ENCODE data around the gene SEPTIN12.
"Not testable (repeated sequence)": the region's sequence is repeated elsewhere in the genome, so short reads cannot be mapped to it uniquely, and the experiment has no call there.

SEPTIN12 gene

GRCh38 chr16:4802659-4803287 lies 14.6 kb upstream of the SEPTIN12 start:
- DNase-seq (ENCODE audit: low read depth): peak; percentile 84

GRCh38 chr16:4801962-4802658 lies 14.0 kb upstream of the SEPTIN12 start, which contains the start of gene ROGDI:
Gene ROGDI (minus strand): TSS chr16:4802633. CDS start chr16:4802571, 62 bp downstream.
- DNase-seq (ENCODE audit: low read depth): peak; percentile 12

GRCh38 chr16:4801051-4801961 lies 13.2 kb upstream of the SEPTIN12 start:
- no peak for DNase-seq (ENCODE audit: low read depth)

- DNase-seq (ENCODE audit: low read depth): no peak
Observed at GRCh38 chr16:4800290-4801041, 12.3 kb upstream of the SEPTIN12 start.

GRCh38 chr16:4799171-4799855 lies 11.2 kb upstream of the SEPTIN12 start:
- DNase-seq (ENCODE audit: low read depth): no peak

GRCh38 chr16:4798456-4798855 lies 10.3 kb upstream of the SEPTIN12 start:
- no peak for DNase-seq (ENCODE audit: low read depth)

- DNase-seq (ENCODE audit: low read depth): no peak
Observed at GRCh38 chr16:4797805-4798252, 9.7 kb upstream of the SEPTIN12 start.

- DNase-seq (ENCODE audit: low read depth): no peak
Observed at GRCh38 chr16:4796982-4797804, 9.0 kb upstream of the SEPTIN12 start.

- no peak for DNase-seq (ENCODE audit: low read depth)
Observed at GRCh38 chr16:4795828-4796572, 7.9 kb upstream of the SEPTIN12 start.

GRCh38 chr16:4795181-4795827 lies 7.2 kb upstream of the SEPTIN12 start, which contains the start of gene SMIM22:
Gene SMIM22 (plus strand): TSS chr16:4795369. CDS start chr16:4795735, 366 bp downstream.
- no peak for DNase-seq (ENCODE audit: low read depth)

- no peak for DNase-seq (ENCODE audit: low read depth)
Observed at GRCh38 chr16:4792951-4793513, 4.9 kb upstream of the SEPTIN12 start.

GRCh38 chr16:4790871-4791270 lies 2.7 kb upstream of the SEPTIN12 start:
- DNase-seq (ENCODE audit: low read depth): no peak

- DNase-seq (ENCODE audit: low read depth): no peak
Observed at GRCh38 chr16:4790261-4790660, 2.1 kb upstream of the SEPTIN12 start.

GRCh38 chr16:4788910-4789309 lies 765 bp upstream of the SEPTIN12 start:
- no peak for DNase-seq (ENCODE audit: low read depth)

- DNase-seq (ENCODE audit: low read depth): no peak
Observed at GRCh38 chr16:4788489-4788889, 344 bp upstream of the SEPTIN12 start.

GRCh38 chr16:4787068-4787467 lies 1.1 kb downstream of the SEPTIN12 start:
- DNase-seq (ENCODE audit: low read depth): no peak

- no peak for DNase-seq (ENCODE audit: low read depth)
Observed at GRCh38 chr16:4785758-4786433, 2.2 kb downstream of the SEPTIN12 start.

GRCh38 chr16:4784444-4784987 lies 3.6 kb downstream of the SEPTIN12 start:
- DNase-seq (ENCODE audit: low read depth): not testable (repeated sequence)

Measured in GM04504 (cell line).